GM12878 (cell line): ENCODE measurements around the gene PLXNC1. TPM values are rescaled to one million over a fixed set of nuclear protein-coding genes. Genes with fewer than 3 reads are reported as not detected.

ENCODE experiments used
- ATAC-seq: fragments of 200-7000 bp; cut with Tn5 transposase; 3 replicates; pipeline ENCODE4 v1.9.1; 2020; ENCODE audit warnings: mild to moderate bottlenecking, moderate library complexity
- BruUV-seq: library from RNA; stranded (reverse); fragments of 400-500 nt; replicated peaks from 2 replicates; lab custom pipeline; 2021; lab: Mats Ljungman, UMichigan
- CTCF ChIA-PET: fragments of 300-600 bp; sonication (Branson Sonifier 250); formaldehyde crosslinking; extraction: SDS; loops from one replicate; lab custom pipeline; 2021; ENCODE audit warnings: inconsistent platforms; lab: Yijun Ruan, JAX
- POLR2A ChIA-PET: fragments of 350-600 bp; formaldehyde crosslinking; extraction: SDS; loops from one replicate; lab custom pipeline; 2021; ENCODE audit warnings: inconsistent platforms; lab: Charles Lee
- RAD21 ChIA-PET: fragments of 300-600 bp; sonication (Branson Sonifier 250); formaldehyde crosslinking; loops from one replicate; lab custom pipeline; 2023; ENCODE audit warnings: antibody characterized with exemption; ENCODE audit not compliant: unreplicated experiment; lab: Charles Lee
- SMC1A ChIA-PET: fragments of 300-600 bp; sonication (Branson Sonifier 250); formaldehyde crosslinking; loops from one replicate; lab custom pipeline; 2023; ENCODE audit not compliant: unreplicated experiment, uncharacterized antibody; lab: Charles Lee
- DNase-seq: peaks from one replicate; pipeline ENCODE4 v3.0.0-alpha.2; 2011; ENCODE audit warnings: low read depth, low spot score
- FAIRE-seq: peaks from 3 replicates; lab custom pipeline; 2011; peaks lifted over from hg19 to GRCh38; lab: Jason Lieb, UNC
- H2AFZ ChIP-seq: 2 replicates; pipeline ENCODE4 v1.6.0; 2011; ENCODE audit warnings: low read depth, low read length, control low read depth; ENCODE audit not compliant: control insufficient read depth
- H3K27ac ChIP-seq: 2 replicates; pipeline ENCODE4 v1.5.1; 2011; ENCODE audit warnings: control low read depth; ENCODE audit not compliant: control insufficient read depth, insufficient read depth
- H3K27me3 ChIP-seq, 2 experiments: replicated peaks in 1 of 2; 2 replicates each; pipeline versions ENCODE4 v1.6.0 to v1.6.1; 2011; ENCODE audit warnings: low read length in 1 of 2; ENCODE audit not compliant: control insufficient read depth in 2 of 2, insufficient read depth in 2 of 2
- H3K36me3 ChIP-seq, 2 experiments: 2 replicates each; pipeline ENCODE4 v1.5.1; 2011; ENCODE audit warnings: low read length in 1 of 2; ENCODE audit not compliant: control insufficient read depth in 2 of 2, insufficient read depth in 2 of 2
- H3K4me1 ChIP-seq: 2 replicates; pipeline ENCODE4 v1.6.1; 2011; ENCODE audit warnings: mild to moderate bottlenecking, low read length, moderate library complexity, mixed read lengths; ENCODE audit not compliant: control insufficient read depth, insufficient read depth
- H3K4me2 ChIP-seq: 2 replicates; pipeline ENCODE4 v1.6.0; 2011; ENCODE audit warnings: control low read depth; ENCODE audit not compliant: control insufficient read depth, insufficient read depth
- H3K4me3 ChIP-seq: fragments of 200-600 bp; sonication (generic); 2 replicates; pipeline ENCODE4 v1.5.1; 2016
- H3K79me2 ChIP-seq: 2 replicates; pipeline ENCODE4 v1.6.0; 2011; ENCODE audit warnings: low read length; ENCODE audit not compliant: control insufficient read depth, insufficient read depth
- H3K9ac ChIP-seq: 2 replicates; pipeline ENCODE4 v1.8.0; 2011; ENCODE audit warnings: low read length, control low read depth, mixed read lengths; ENCODE audit not compliant: control insufficient read depth, insufficient read depth
- H3K9me3 ChIP-seq: replicated peaks from 3 replicates; pipeline ENCODE4 v1.5.1; 2011; ENCODE audit warnings: mild to moderate bottlenecking, low read length; ENCODE audit not compliant: control insufficient read depth, insufficient read depth
- H4K20me1 ChIP-seq: 2 replicates; pipeline ENCODE4 v1.6.0; 2011; ENCODE audit not compliant: control insufficient read depth, insufficient read depth
- CHD2 ChIP-seq: IDR thresholded peaks from 2 replicates; pipeline ENCODE4 v1.6.1; 2011; ENCODE audit warnings: low read depth, low read length, improper control_type of control experiment, borderline replicate concordance
- MEF2B ChIP-seq: fragments of 450-650 bp; IDR thresholded peaks from 2 replicates; pipeline ENCODE4 v1.6.1; 2018; ENCODE audit warnings: mild to moderate bottlenecking, moderate library complexity; ENCODE audit not compliant: partially characterized antibody, poor library complexity, severe bottlenecking
- NR2C1 ChIP-seq: fragments of 450-650 bp; IDR thresholded peaks from 2 replicates; pipeline ENCODE4 v1.6.1; 2017; ENCODE audit warnings: antibody characterized with exemption, mild to moderate bottlenecking, moderate library complexity
- RFX5 ChIP-seq: IDR thresholded peaks from 2 replicates; pipeline ENCODE4 v1.6.1; 2011; ENCODE audit warnings: low read depth, low read length, improper control_type of control experiment
- STAT3 ChIP-seq: IDR thresholded peaks from 2 replicates; pipeline ENCODE4 v1.6.1; 2011; ENCODE audit warnings: low read depth, low read length, improper control_type of control experiment
- WGBS: methylation state at CpG from one replicate; pipeline ENCODE4 v1.1.6; 2016; ENCODE audit warnings: low lambda C conversion rate; ENCODE audit not compliant: insufficient replicate concordance, insufficient coverage; ENCODE audit errors: missing lambda C conversion rate; 5-methylcytosine and 5-hydroxymethylcytosine counted together
- in situ Hi-C: fragments of 300-500 bp; cut with MboI; formaldehyde crosslinking; loops from 9 replicates; pipeline ENCODE4 v1.14.3; 2018; ENCODE audit warnings: mixed read lengths
- intact Hi-C: fragments of 100-400 bp; cut with micrococcal nuclease; formaldehyde crosslinking; loops from one replicate; pipeline ENCODE4 v1.14.2; 2022; ENCODE audit not compliant: unreplicated experiment
- polyA plus RNA-seq, 11 experiments: library from polyadenylated mRNA; depleted of rRNA in 4 of 11; unstranded in 6 of 11; stranded (reverse) in 5 of 11; fragments of >200 nt; fragmentation: Nextera tagmentation in 4 of 11; fragmentation: Illumina TruSeq in 1 of 11; extraction: Ambion mirVana in 4 of 11; extraction: Trizol in 1 of 11; gene quantifications; 1 replicate in 1 of 11; 2 replicates in 10 of 11; pipeline versions ENCODE4 v1.2.1 to v1.2.3, GENCODE V29; 2011 to 2016; ENCODE audit warnings: inconsistent platforms in 2 of 11, missing spikeins in 2 of 11, low read depth in 1 of 11
- total RNA-seq, 4 experiments: library from RNA; depleted of rRNA in 3 of 4; stranded (reverse); fragments of >200 nt in 3 of 4; fragmentation: Illumina TruSeq in 1 of 4; extraction: Trizol in 1 of 4; gene quantifications; 2 replicates each; pipeline versions ENCODE4 v1.2.1 to v1.2.3, GENCODE V29; 2013 to 2021
- TF ChIP-seq, protein P1 (sequence below): IDR thresholded peaks from 2 replicates; pipeline ENCODE4 v1.6.1; 2012; ENCODE audit warnings: low read length, inconsistent platforms

Gene PLXNC1
- total and polyA plus RNA-seq, 10 of the 15 experiments (the other 5 are each of a cell fraction or from before 2014, with no cell fraction given), result 5.2 to 41.2 (median 24.6) TPM

DNA sequence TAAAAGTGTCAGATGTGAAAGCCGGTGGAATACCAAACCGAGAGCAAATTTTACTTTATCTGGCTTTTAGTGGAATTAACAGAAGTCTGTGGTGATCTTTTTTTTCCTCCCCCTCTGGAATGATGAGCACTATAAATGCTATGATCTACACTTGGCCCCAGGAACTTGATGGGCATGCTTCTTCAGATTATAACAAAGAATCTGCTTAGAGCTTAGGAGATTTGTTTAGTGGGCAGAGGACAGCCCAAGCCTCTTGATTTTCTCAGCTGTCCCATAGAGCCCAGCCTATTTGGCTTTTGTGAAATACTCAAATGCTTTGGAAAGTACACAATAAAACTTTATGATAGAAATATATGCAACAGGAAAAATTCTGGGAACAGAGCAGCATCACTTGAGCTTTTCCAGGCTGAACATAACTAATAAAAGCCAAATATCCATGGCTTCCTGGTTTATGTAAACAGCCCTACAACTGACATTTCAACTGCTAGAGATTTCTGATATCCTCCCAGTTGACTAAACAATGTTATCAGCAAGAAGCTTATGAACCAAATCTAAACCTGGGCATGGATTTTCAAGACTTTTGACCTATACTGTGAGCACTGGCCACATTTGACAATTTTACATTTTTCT lies 149.6 kb downstream of the PLXNC1 start:
- FAIRE-seq, result no peak
- no peak overlapping the region for H3K9ac ChIP-seq
- no peak overlapping the region for H3K4me2 ChIP-seq
- no peaks in the 10 kb centered on the region for H4K20me1 ChIP-seq
- H3K9me3 ChIP-seq, result no peaks in the 10 kb centered on the region
- no peaks in the 10 kb centered on the region for H3K4me1 ChIP-seq
- H3K4me3 ChIP-seq, result no peak overlapping the region
- RAD21 ChIA-PET, result interaction anchor here (1.2 to 2.7 kb wide), 2 partner anchors 90 kb away, joined by 3 to 7 read pairs; no protein-coding TSS in a partner anchor
- in situ Hi-C loops, result no loop called here
- POLR2A ChIA-PET, result interaction anchor here (1.5 kb wide), 1 partner anchor 27 kb away, joined by 3 read pairs; no protein-coding TSS in a partner anchor
- peaks cover 7 to 30% of the 10 kb centered on the region in 2 experiments for H3K36me3 ChIP-seq
- SMC1A ChIA-PET, result interaction anchor here (0.6 to 1.7 kb wide), 9 partner anchors 10 to 145 kb away, joined by 3 read pairs; no protein-coding TSS in a partner anchor
- no peak for DNase-seq
- intact Hi-C loops, result no loop called here
- 97% methylated on average over 2 of the region's 2 CpGs for WGBS
- no peak overlapping the region for H2AFZ ChIP-seq
- no TSS peak for BruUV-seq
- TF ChIP-seq, protein P1, sequence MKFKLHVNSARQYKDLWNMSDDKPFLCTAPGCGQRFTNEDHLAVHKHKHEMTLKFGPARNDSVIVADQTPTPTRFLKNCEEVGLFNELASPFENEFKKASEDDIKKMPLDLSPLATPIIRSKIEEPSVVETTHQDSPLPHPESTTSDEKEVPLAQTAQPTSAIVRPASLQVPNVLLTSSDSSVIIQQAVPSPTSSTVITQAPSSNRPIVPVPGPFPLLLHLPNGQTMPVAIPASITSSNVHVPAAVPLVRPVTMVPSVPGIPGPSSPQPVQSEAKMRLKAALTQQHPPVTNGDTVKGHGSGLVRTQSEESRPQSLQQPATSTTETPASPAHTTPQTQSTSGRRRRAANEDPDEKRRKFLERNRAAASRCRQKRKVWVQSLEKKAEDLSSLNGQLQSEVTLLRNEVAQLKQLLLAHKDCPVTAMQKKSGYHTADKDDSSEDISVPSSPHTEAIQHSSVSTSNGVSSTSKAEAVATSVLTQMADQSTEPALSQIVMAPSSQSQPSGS, result no peak
- no peak for TF ChIP-seq STAT3
- TF ChIP-seq MEF2B, result no peak
- no peak for TF ChIP-seq NR2C1
- no peak for TF ChIP-seq CHD2
- no peak for TF ChIP-seq RFX5
- H3K27me3 ChIP-seq, result no peaks in the 10 kb centered on the region
- H3K79me2 ChIP-seq, result no peaks in the 10 kb centered on the region
- no peak for ATAC-seq
- CTCF ChIA-PET, result interaction anchor here (1.0 to 1.3 kb wide), 2 partner anchors 8 to 163 kb away, joined by 3 to 6 read pairs; no protein-coding TSS in a partner anchor
- no peak overlapping the region for H3K27ac ChIP-seq
